GM18870 (cell line): Measurements from ENCODE around the gene RFWD3.
A peak's percentile ranks its signal among the peaks of the same experiment; 100 is the strongest.
"Not testable (repeated sequence)": the region's sequence is repeated elsewhere in the genome, so short reads cannot be mapped to it uniquely, and the experiment has no call there.

ENCODE experiments used
- ATAC-seq: cut with Tn5 transposase; IDR thresholded peaks from one replicate; pipeline ENCODE4 v1.9.1; 2021; ENCODE audit warnings: moderate library complexity; ENCODE audit not compliant: unreplicated experiment

RFWD3 gene, protein sequence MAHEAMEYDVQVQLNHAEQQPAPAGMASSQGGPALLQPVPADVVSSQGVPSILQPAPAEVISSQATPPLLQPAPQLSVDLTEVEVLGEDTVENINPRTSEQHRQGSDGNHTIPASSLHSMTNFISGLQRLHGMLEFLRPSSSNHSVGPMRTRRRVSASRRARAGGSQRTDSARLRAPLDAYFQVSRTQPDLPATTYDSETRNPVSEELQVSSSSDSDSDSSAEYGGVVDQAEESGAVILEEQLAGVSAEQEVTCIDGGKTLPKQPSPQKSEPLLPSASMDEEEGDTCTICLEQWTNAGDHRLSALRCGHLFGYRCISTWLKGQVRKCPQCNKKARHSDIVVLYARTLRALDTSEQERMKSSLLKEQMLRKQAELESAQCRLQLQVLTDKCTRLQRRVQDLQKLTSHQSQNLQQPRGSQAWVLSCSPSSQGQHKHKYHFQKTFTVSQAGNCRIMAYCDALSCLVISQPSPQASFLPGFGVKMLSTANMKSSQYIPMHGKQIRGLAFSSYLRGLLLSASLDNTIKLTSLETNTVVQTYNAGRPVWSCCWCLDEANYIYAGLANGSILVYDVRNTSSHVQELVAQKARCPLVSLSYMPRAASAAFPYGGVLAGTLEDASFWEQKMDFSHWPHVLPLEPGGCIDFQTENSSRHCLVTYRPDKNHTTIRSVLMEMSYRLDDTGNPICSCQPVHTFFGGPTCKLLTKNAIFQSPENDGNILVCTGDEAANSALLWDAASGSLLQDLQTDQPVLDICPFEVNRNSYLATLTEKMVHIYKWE

DNA sequence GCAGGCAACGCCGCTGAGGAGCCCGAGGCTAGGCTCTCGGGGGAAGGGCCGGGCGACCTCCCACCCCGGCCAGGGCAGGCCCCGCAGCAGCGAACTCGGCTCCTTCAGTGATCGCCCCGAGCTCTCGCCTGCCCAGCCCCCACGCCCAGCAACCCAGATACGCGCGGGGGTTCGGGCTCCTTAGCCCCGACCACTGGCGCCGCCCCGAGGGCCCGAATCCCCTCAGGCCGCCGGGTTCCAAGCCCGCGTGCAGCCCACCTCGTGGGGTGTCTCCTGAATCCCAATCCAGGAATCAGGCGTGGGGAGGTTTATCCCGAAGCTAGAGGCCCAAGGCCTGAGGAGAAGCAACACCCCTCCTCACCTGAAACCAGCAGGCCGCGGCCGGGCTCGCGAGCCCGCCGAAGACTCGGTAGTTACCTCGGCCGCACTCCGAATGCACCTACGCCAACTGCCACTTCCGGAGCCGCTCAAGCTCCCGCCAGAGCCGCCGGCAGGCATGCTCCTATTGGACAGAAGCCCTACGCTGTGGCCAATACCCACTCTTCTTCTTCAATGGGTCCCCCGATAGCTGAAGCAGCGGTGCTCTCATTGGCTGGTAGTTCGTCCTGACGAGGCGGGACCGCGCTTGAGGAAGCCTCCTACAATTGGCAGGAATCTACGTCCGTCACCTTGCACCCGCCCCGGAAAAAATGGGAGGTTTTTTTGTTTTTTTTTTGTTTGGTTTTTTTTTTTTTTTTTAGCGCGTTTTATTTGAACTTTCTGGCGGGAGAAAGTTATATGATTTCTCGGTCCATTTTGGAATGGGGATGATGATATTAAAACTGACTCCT is at the start of gene RFWD3:
RFWD3 (minus strand) TSS at position 453 of the 830 bp plus-strand sequence. CDS start 5,428 bp downstream, outside the sequence.
- ATAC-seq = peak; percentile 100

DNA sequence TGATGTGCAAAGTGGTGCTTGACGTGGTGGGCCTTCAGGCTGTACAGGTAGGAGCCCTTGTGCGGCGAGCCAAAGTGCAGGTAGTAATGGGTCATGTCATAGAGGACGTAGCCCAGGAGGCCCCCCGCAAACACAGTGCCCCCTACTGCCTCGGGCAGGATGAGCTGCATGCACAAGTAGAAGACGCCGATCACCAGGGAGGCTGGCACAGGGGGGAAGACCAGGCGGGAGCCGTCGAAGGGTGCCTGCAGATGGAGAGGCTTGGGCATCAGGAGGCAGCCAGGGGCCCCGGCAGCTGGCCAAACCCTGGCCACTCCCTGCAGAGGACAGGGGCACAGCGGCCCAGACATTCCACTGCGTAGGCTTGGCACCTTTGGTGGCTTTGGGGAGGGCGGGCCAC is 49.7 kb upstream of the RFWD3 start:
- ATAC-seq = no peak

DNA sequence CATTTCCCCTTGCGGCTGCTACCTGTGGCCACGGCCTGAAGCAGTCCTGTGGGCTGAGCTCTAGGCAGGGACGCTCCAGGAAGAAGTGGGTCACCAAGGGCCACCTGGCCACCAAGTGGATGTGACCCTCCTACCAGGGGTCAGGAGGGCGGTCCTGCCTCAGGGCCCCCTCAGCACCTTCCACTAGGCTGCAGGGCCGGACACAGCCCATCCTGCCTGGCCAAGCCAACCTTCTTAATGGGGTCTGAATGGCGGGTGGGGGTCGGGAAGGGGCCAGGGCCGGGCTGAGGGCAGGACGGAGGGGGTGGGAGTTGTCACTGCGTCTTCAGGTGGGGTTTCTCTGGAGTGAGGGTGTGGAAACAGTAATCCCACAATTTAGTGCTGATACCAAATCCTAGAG is 47.2 kb upstream of the RFWD3 start:
- no peak for ATAC-seq

DNA sequence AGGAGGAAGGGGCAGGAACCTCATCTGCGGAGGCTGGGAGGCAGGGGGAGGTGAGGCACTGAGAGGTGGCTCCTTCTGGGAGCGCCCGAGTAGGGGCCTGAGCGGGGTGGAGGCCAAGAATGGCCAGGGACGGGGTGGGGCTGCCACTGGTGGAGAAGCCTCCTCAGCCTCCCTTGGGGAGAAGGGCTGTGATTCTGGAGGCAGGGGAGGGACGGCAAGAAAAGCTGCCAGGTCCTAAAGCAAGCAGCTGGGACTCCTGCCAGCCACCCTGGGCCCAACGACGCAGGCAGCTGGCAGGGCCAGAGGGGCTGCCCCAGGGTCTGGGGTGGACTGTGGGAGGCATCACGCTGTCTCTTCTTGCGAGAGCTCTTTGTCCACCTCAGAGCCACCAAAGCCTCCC is 46.6 kb upstream of the RFWD3 start:
- ATAC-seq = no peak

DNA sequence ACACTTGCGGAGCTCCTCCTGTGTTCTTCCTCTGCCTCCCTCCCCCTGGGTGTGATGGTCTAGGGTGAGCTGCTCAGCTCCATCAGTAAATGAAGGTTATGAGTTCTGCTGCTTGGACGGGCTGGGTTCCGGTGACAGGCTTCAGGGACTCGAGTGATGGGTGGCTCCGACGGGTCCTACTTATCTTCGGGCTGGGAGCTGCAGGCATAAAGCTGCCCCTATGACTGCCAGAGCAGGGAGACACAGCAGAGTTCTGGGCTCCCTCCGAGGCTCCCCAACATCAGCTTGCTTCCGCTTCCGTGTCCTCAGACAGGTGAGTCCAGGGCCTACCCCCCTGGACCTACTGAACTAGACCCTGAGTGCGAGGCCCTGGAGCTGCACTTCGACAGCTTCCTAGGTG is 45.3 kb upstream of the RFWD3 start:
- no peak for ATAC-seq

DNA sequence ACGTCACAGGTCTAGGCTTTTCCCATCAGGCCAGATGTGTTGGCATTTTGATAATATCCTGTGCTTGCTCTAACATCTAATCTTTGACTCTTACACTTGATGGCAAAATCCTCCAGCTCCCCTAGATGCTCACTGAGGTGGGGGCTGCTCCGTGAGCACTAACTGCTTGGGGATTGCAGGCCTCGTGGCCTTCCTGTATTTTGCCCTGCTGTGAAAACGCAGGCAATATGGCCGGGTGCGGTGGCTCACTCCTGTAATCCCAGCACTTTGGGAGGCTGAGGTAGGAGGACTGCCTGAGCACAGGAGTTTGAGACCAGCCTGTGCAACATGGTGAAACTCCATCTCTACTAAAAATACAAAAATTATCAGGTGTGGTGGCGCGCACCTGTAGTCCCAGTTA is 43.7 kb upstream of the RFWD3 start:
- ATAC-seq = no peak

DNA sequence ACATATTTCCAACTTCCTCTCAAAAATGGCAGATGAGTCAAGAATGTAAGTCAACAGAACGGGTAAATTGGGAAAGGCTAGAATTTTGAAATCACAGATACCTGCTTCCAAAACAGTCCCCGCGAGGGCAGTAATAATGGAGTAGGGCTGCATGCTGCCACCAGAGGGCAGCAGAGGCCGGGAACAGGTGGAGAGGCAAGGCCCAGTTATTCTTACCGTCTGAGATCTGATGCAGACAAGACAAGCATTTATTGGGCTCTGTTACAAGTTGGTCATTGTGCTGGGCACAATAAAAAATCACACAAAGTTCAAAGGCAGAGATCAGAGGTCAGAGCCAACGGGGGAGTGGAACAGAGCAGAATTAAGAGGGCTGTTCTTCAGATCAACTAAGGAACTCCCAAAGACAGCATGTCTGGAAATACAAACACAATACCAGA is 42.8 kb upstream of the RFWD3 start:
- ATAC-seq = no peak

DNA sequence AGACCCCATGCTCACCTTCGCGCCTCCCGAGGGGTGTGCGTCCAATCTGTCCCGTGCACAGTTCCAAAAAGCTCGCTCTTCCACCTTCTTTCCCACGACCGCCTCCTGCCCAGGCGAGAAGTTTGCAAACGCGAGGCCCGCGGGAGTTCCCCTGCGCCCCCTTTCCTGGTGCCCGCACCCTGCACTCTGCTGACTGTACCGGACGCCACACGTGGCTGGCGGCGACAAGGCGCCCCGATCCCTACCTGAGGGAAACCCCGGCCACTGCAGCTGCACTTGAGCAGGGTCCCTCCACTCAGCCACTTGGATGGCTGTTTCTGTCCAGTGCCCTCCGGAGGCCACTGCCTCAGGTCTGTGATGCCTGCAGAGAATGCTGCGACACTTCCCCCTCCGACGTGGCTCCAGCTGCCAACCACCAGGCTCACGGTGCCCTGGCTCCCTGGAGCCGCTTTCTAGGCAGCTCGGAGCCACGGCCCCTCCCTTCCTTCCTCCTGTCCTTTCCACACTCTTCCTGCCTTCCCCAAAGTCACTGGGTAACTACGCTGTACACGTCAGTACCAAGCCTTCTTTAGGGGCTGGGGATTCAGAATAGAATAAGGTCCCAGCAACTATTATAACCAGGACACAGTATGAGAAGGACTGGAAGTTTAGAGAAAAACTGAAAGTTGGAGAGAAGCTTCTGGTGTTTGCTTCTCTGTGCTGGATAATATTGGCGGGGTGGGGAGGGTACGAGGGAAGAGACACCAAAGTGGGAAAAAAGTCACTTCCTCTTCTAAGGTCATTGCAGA is 34.0 kb upstream of the RFWD3 start, which contains the start of gene MLKL:
MLKL (minus strand) TSS at position 425 of the 788 bp plus-strand sequence. CDS start 5,105 bp downstream, outside the sequence.
- peak; percentile 39 for ATAC-seq

DNA sequence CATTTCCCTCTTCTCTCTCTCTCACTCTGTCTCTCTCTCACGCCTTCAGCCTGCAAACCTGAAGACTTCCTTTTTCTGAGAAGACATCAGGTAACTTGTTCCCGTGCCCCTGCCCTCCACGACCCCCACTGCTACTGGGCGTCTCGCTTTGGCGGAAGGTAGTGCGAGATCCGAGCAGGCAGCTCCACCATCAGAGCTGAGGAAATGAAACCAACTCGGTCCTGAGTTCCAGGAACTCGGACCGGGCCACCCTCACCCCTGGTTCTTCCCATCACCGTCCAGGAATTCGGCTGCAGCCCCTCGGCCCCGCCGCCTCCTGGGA is 33.4 kb upstream of the RFWD3 start:
- ATAC-seq = no peak

DNA sequence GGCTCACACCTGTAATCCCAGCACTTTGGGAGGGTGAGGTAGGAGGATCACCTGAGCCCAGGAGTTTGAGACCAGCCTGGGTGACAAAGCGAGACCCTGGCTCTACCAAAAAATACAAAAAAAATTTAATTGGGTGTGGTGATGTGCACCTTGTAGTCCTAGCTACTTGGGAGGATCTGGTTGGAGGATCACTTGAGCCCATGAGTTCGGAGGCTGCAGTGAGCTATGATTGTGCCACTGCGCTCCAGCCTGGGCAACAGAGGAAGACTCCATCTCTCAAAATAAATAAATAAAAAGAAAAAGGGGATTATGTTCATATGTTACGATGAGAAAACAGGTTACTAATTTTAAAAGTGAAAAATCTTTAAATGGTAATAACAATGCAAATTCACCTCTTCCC is 33.0 kb upstream of the RFWD3 start:
- ATAC-seq = no peak

DNA sequence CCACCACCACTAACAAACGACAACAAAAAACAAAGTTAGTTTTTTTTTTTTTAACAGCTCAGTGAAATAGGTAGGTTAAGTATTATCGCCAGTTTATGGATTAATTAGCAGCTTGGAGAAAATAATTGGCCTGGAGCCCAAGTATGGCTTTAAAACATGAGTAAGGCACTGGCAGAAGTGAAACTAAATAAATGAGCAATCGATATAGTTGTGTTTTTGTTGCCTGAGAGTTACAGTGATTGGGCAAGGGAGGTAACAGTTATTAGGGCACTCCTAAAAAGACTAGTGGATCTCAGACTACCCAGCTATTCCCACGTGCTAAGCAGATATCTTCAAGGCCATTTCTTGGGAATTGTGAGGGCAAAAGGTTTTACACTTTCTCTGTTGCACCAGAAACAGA is 31.5 kb upstream of the RFWD3 start:
- no peak for ATAC-seq

DNA sequence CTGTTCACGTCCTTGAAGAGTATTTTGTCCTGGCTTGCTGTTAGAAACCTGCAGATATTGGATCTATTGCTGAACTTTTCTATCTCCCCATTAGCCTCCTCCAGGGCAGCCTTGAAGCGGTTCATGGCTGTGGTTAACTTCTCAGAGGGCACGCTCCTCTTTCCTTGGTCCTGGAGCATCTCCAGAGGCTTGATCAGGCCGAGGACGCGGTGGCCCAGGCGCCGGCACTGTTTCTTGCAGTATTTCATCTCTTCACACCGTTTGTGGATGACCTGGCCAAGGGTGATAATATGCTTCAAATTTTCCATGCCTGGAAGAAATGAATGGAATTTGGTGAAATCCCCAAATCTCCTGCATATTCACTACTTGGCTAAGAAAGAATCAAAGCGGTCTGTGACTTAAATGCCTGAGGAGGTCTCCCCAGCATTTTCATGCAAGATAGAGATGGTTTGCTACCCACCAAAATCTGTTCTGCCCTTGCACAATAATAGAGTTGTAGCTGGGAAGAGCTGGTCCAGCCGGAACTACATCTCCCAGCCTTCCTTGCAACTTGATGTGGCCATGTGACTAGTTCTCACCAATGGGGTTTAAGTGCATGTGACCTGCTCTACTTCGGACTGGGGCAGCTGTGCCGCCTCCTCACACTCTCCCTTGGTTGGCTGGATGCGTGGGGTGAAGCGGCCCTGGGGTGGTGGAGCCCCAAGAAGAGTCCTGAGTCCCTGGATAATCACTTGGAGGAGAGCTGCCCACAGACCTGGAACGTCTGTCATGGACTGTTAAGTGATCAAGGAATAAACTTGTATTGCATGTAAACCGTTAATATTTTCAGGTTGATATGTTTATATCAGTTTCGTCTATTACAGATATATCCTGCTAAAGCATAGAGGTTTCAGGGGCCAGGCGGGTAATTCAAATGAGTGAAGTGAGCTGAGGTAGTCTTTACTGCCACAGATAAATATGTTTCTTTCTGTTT is 29.1 kb upstream of the RFWD3 start:
- ATAC-seq = peak; percentile 90

DNA sequence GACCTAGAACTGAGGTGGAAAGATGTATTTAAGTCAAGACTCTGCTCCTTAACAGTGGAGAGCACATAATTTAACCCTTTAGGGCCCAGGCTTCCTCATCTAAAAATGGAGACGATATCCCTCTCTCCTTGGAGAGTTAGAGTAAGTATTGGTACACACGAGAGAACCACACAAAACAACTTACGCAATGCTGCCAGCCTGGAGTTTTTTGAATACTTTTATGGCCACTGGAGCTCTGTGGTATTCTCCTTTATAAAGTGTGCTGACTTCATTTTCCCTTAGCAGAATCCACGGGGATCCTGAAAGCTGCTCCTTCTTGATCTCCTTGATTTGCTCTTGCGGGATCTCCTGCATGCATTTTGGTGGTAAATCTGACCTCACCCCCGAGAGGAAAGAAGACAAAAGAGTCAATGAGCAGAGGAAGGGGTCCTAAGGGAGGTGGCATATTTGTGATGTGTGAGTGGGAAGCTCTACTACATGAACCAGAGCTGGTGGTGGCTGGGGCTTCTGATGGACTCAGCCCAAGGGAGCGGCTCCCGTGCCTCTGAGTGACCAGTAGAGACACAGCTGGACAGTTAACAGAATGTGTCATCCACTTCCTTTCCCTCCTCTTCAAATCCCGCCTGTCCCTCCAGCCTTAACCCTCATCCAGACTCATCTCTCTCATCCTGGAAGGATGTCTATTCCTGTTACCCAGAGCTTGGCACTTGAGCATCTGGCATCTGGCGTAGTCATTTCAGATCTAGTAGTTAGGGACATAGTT is 24.6 kb upstream of the RFWD3 start:
- no peak for ATAC-seq

DNA sequence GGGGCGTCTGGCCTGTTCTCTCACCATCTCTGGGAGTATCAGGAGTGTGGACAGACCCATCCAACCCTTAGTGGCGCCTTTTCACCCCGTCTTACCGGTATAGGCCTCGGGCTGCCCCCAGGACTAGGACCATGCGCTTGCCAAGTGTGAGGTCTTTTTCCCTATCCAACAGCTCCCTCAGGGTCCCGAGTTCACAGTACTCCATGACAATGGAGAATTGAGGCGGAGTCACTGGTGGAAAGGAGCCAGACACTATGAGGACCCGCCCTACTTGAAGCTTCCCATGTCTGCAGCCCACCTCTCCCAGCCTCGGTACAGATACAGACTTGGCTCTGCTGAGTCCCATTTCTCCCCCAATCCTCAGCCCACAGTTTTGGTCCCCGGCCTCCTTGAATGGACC is 15.9 kb upstream of the RFWD3 start:
- no peak for ATAC-seq

DNA sequence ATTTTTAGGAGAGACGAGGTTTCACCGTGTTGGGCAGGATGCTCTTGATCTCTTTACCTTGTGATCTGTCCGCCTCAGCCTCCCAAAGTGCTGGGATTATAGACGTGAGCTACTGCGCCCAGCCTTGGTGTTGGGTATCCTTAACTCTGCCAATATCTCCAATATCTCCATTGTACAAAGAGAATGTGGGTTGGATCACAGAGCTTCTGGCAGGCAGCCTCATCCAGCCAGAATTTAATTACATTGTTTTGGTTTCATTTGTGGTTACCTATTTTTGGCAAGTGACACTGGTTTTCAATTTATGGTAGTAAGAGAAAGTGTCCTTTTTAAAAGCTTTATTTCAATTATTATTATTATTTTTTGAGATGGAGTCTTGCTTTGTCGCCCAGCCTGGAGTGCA is 14.0 kb upstream of the RFWD3 start:
- ATAC-seq = no peak

DNA sequence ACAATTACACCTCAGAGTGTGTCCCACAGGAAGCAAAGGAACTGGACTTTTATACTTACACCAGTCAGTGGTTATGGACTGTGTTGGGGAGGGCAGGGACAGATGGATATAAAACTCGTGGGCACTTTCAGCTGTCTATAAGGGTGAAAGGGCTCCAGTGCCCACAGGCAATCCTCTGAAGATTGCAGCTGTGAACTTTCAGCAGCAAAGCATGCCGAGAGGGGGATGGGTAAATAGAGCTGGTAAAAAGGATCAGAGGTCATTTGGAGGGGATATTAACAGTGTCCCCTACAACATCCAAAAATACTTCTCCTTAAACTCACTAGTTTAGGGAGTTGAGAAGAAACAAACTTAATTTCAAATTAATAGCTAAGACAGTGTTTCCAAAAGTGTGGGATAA is 13.3 kb upstream of the RFWD3 start:
- no peak for ATAC-seq

DNA sequence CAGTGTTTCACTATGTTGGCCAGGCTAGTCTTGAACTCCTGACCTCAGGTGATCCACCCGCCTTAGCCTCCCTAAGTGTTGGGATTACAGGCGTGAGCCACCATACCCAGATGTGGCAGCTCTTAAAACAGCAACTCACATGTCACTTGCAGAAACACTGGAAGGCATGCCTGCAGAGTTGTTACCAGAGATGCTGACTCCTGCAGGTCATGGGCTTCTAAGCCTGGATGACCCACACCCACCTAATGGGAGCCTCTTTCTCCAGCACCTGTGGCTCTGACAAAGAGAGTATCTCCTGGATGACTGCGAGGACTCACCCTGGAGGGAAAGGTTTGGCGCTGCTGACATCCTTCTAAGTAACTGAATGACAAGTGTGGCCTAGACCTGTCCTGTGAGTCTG is 11.2 kb upstream of the RFWD3 start:
- ATAC-seq = no peak

DNA sequence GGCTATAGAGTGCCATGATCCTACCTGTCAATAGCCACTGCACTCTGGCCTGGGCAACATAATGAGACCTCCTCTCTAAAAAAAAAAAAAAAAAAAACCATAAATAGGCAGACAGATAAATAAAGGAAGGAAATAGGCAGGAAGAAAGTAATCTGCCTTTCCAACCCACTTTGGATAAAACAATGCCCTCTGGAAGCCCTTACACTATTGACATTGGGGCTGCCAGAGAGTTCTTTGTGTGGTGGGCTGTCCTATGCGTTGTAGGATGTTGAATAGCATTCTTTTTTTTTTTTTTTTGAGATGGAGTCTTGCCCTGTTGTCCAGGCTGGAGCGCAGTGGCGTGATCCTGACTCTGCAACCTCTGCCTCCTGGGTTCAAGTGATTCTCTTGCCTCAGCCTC is 7.2 kb upstream of the RFWD3 start:
- ATAC-seq = no peak

DNA sequence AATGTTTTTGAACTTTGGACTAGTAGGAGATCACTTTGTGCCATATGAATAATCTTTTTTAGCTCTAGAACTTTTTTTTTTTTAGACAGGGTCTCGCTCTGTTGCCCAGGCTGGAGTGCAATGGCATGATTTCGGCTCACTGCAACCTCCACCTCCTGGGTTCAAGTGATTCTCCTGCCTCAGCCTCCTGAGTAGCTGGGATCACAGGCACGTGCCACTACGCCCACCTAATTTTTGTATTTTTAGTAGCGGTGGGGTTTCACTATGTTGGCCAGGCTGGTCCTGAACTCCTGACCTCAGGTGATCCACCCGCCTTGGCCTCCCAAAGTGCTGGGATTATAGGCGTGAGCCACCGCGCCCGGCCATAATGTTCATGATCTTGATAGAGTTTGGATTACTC is 2.2 kb upstream of the RFWD3 start:
- not testable (repeated sequence) for ATAC-seq
